Activated T-cell treated with anti-CD3 and anti-CD28 coated beads, Interleukin-2, amount 50 U/mL, for 4 hours (primary cell): ENCODE data around the gene SPAG17. TPM values are rescaled to one million over a fixed set of nuclear protein-coding genes. Genes with fewer than 3 reads are reported as not detected.

Experiments
- ATAC-seq, 2 donors: fragments of 200-7000 bp; cut with Tn5 transposase; one replicate each; pipeline ENCODE4 v1.10.0; 2021
- DNase-seq: peaks from one replicate; pipeline ENCODE4 v3.0.0-alpha.2; 2020
- H3K27me3 Mint-ChIP-seq: one replicate; pipeline ENCODE4 v1.8.0; 2021; ENCODE audit warnings: low read depth, mixed read lengths
- H3K36me3 Mint-ChIP-seq: one replicate; pipeline ENCODE4 v1.8.0; 2022; ENCODE audit warnings: mixed read lengths; ENCODE audit not compliant: insufficient read depth
- H3K4me1 Mint-ChIP-seq: one replicate; pipeline ENCODE4 v1.8.0; 2021; ENCODE audit warnings: low read depth, mixed read lengths
- H3K4me3 Mint-ChIP-seq: one replicate; pipeline ENCODE4 v1.8.0; 2021; ENCODE audit warnings: mild to moderate bottlenecking, moderate library complexity, mixed read lengths
- H3K9me3 Mint-ChIP-seq: one replicate; pipeline ENCODE4 v1.8.0; 2021; ENCODE audit warnings: mixed read lengths
- total RNA-seq, 3 donors: library from RNA; stranded (reverse); gene quantifications; one replicate each; pipeline ENCODE4 v1.2.1, GENCODE V29; 2021

The SPAG17 gene
- total RNA-seq, 3 donors from 2014 or later: not detected

- no peak for DNase-seq
- H3K27me3 Mint-ChIP-seq: peaks cover 2% of the 10 kb centered on the region
- ATAC-seq: no peak
- no peak overlapping the region for H3K4me3 Mint-ChIP-seq
- H3K9me3 Mint-ChIP-seq: peaks cover 4% of the 10 kb centered on the region
- H3K4me1 Mint-ChIP-seq: no peaks in the 10 kb centered on the region
- no peaks in the 10 kb centered on the region for H3K36me3 Mint-ChIP-seq
Observed at GRCh38 chr1:118200836-118201235, 15.8 kb upstream of the SPAG17 start.

- Mint-ChIP-seq H3K4me3 (no peak overlapping the region), H3K27me3 (no peaks in the 10 kb centered on the region), H3K9me3 (peaks cover 15% of the 10 kb centered on the region), H3K36me3 (no peaks in the 10 kb centered on the region), H3K4me1 (peaks cover under 1% of the 10 kb centered on the region)
- ATAC-seq (no peak), DNase-seq (no peak)
Observed at GRCh38 chr1:118190561-118190960, 5.5 kb upstream of the SPAG17 start.

GRCh38 chr1:118189564-118189963, 4.5 kb upstream of the SPAG17 start:
- ATAC-seq (no peak), DNase-seq (no peak)
- Mint-ChIP-seq H3K4me1 (peaks cover 4% of the 10 kb centered on the region), H3K9me3 (peaks cover 17% of the 10 kb centered on the region), H3K27me3 (peaks cover 2% of the 10 kb centered on the region), H3K36me3 (no peaks in the 10 kb centered on the region), H3K4me3 (no peak overlapping the region)

GRCh38 chr1:118188411-118188810, 3.4 kb upstream of the SPAG17 start:
- ATAC-seq (no peak), DNase-seq (no peak)
- Mint-ChIP-seq H3K36me3 (no peaks in the 10 kb centered on the region), H3K4me3 (no peak overlapping the region), H3K9me3 (peaks cover 14% of the 10 kb centered on the region), H3K27me3 (peaks cover 3% of the 10 kb centered on the region), H3K4me1 (peaks cover 4% of the 10 kb centered on the region)

GRCh38 chr1:118186026-118186425, 998 bp upstream of the SPAG17 start:
- peaks cover 6% of the 10 kb centered on the region for H3K9me3 Mint-ChIP-seq
- ATAC-seq: no peak
- H3K4me3 Mint-ChIP-seq: no peak overlapping the region
- H3K36me3 Mint-ChIP-seq: no peaks in the 10 kb centered on the region
- H3K4me1 Mint-ChIP-seq: peaks cover 4% of the 10 kb centered on the region
- H3K27me3 Mint-ChIP-seq: peaks cover 3% of the 10 kb centered on the region
- no peak for DNase-seq

- H3K4me3 Mint-ChIP-seq: no peak overlapping the region
- DNase-seq: no peak
- peaks cover 6% of the 10 kb centered on the region for H3K9me3 Mint-ChIP-seq
- H3K4me1 Mint-ChIP-seq: peaks cover 4% of the 10 kb centered on the region
- no peaks in the 10 kb centered on the region for H3K36me3 Mint-ChIP-seq
- no peak for ATAC-seq
- peaks cover 3% of the 10 kb centered on the region for H3K27me3 Mint-ChIP-seq
Observed at GRCh38 chr1:118184739-118185083, 317 bp downstream of the SPAG17 start.

GRCh38 chr1:118183586-118183985, 1.4 kb downstream of the SPAG17 start:
- H3K4me3 Mint-ChIP-seq: no peak overlapping the region
- no peaks in the 10 kb centered on the region for H3K36me3 Mint-ChIP-seq
- peaks cover 6% of the 10 kb centered on the region for H3K9me3 Mint-ChIP-seq
- ATAC-seq: no peak
- H3K27me3 Mint-ChIP-seq: peaks cover 3% of the 10 kb centered on the region
- DNase-seq: no peak
- H3K4me1 Mint-ChIP-seq: peaks cover 4% of the 10 kb centered on the region

- H3K4me1 Mint-ChIP-seq: no peaks in the 10 kb centered on the region
- H3K36me3 Mint-ChIP-seq: no peaks in the 10 kb centered on the region
- no peak for DNase-seq
- H3K9me3 Mint-ChIP-seq: peaks cover 17% of the 10 kb centered on the region
- H3K27me3 Mint-ChIP-seq: peaks cover 1% of the 10 kb centered on the region
- no peak for ATAC-seq
- no peak overlapping the region for H3K4me3 Mint-ChIP-seq
Observed at GRCh38 chr1:118177998-118178397, 7.0 kb downstream of the SPAG17 start.

GRCh38 chr1:118169016-118169415, 16.0 kb downstream of the SPAG17 start:
- Mint-ChIP-seq H3K4me3 (no peak overlapping the region), H3K4me1 (no peaks in the 10 kb centered on the region), H3K36me3 (no peaks in the 10 kb centered on the region), H3K27me3 (peaks cover 4% of the 10 kb centered on the region), H3K9me3 (peaks cover 5% of the 10 kb centered on the region)
- DNase-seq: no peak
- no peak for ATAC-seq

- Mint-ChIP-seq H3K36me3 (no peaks in the 10 kb centered on the region), H3K4me1 (no peaks in the 10 kb centered on the region), H3K4me3 (no peak overlapping the region), H3K9me3 (no peaks in the 10 kb centered on the region), H3K27me3 (peaks cover 2% of the 10 kb centered on the region)
- no peak for ATAC-seq
- DNase-seq: no peak
Observed at GRCh38 chr1:118160806-118161205, 24.2 kb downstream of the SPAG17 start.

- Mint-ChIP-seq H3K9me3 (no peaks in the 10 kb centered on the region), H3K4me1 (no peaks in the 10 kb centered on the region)
- no peak for DNase-seq
Observed at GRCh38 chr1:118159569-118159968, 25.5 kb downstream of the SPAG17 start.

GRCh38 chr1:118158924-118159323, 26.1 kb downstream of the SPAG17 start:
- H3K36me3 Mint-ChIP-seq: no peaks in the 10 kb centered on the region
- no peak for DNase-seq
- peaks cover 2% of the 10 kb centered on the region for H3K27me3 Mint-ChIP-seq
- no peaks in the 10 kb centered on the region for H3K4me1 Mint-ChIP-seq
- H3K9me3 Mint-ChIP-seq: no peaks in the 10 kb centered on the region
- no peak overlapping the region for H3K4me3 Mint-ChIP-seq
- ATAC-seq: no peak

More at GRCh38 chr1:118159569-118159968, 25.5 kb downstream of the SPAG17 start:
- Mint-ChIP-seq H3K27me3 (peaks cover 2% of the 10 kb centered on the region), H3K4me3 (no peak overlapping the region), H3K36me3 (no peaks in the 10 kb centered on the region)
- no peak for ATAC-seq

- Mint-ChIP-seq H3K36me3 (no peaks in the 10 kb centered on the region), H3K4me1 (no peaks in the 10 kb centered on the region), H3K9me3 (no peaks in the 10 kb centered on the region), H3K4me3 (no peak overlapping the region), H3K27me3 (peaks cover 2% of the 10 kb centered on the region)
- DNase-seq: no peak
- no peak for ATAC-seq
Observed at GRCh38 chr1:118157506-118157905, 27.5 kb downstream of the SPAG17 start.

GRCh38 chr1:118155106-118155505, 29.9 kb downstream of the SPAG17 start:
- Mint-ChIP-seq H3K9me3 (no peaks in the 10 kb centered on the region), H3K4me1 (no peaks in the 10 kb centered on the region), H3K27me3 (no peaks in the 10 kb centered on the region), H3K36me3 (no peaks in the 10 kb centered on the region), H3K4me3 (no peak overlapping the region)
- no peak for DNase-seq
- no peak for ATAC-seq

GRCh38 chr1:118154220-118154619, 30.8 kb downstream of the SPAG17 start:
- H3K4me1 Mint-ChIP-seq: no peaks in the 10 kb centered on the region
- no peaks in the 10 kb centered on the region for H3K36me3 Mint-ChIP-seq
- H3K4me3 Mint-ChIP-seq: no peak overlapping the region
- ATAC-seq (no peak), DNase-seq (no peak)
- H3K27me3 Mint-ChIP-seq: no peaks in the 10 kb centered on the region
- H3K9me3 Mint-ChIP-seq: no peaks in the 10 kb centered on the region

GRCh38 chr1:118151312-118151937, 33.6 kb downstream of the SPAG17 start:
- DNase-seq (no peak), ATAC-seq (no peak)
- Mint-ChIP-seq H3K9me3 (no peaks in the 10 kb centered on the region), H3K4me3 (no peak overlapping the region), H3K36me3 (no peaks in the 10 kb centered on the region), H3K4me1 (no peaks in the 10 kb centered on the region), H3K27me3 (peaks cover 3% of the 10 kb centered on the region)
